ENCODE results near the gene GRK3.
"Not testable (repeated sequence)": the region's sequence is repeated elsewhere in the genome, so short reads cannot be mapped to it uniquely, and the experiment has no call there.

The GRK3 gene

GRCh38 chr22:25696763-25697162, 132.3 kb downstream of the GRK3 start:
- ATAC-seq (replicated peaks) (no peak), DNase-seq (no peak)
- Mint-ChIP-seq H3K4me3 (no peak overlapping the region), H3K9me3 (no peaks in the 10 kb centered on the region), H3K27ac (no peak overlapping the region), H3K36me3 (ENCODE audit: insufficient read depth) (peaks cover 3% of the 10 kb centered on the region), H3K4me1 (ENCODE audit: low read depth in 2 of 2) (no peaks in the 10 kb centered on the region), H3K27me3 (peaks cover 6 to 7% of the 10 kb centered on the region in 2 donors)

DNA sequence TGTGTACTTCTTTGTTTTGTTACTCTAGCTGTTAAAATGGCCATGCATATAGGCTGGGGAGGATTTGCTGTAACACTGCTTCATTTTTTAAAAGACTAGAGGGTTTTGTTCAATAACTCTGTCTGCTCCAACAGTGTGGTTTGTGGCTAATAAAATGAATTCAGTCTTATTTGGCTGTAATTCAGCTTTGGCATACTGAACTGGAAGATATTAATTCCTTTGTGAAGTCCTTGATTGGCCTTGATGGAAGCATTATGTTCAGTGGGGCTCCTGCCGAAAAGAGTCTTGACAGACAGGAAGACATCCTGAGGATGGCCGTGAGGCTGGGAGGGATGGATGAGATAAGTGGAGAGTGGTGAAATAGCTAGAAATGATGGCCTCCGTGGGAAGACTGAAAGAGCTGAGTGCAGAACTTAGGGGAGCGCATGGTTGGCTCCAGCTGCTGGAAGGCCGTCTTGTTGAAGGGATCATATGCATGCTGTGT, 132.7 kb downstream of the GRK3 start:
- no peak overlapping the region for H3K4me3 Mint-ChIP-seq
- ATAC-seq (replicated peaks) (no peak), DNase-seq (no peak)
- peaks cover 6 to 7% of the 10 kb centered on the region in 2 donors for H3K27me3 Mint-ChIP-seq
- H3K27ac Mint-ChIP-seq, result no peak overlapping the region
- H3K9me3 Mint-ChIP-seq, result no peaks in the 10 kb centered on the region
- H3K36me3 Mint-ChIP-seq (ENCODE audit: insufficient read depth), result peaks cover 3% of the 10 kb centered on the region
- H3K4me1 Mint-ChIP-seq (ENCODE audit: low read depth in 2 of 2), result no peaks in the 10 kb centered on the region

GRCh38 chr22:25697978-25698377, 133.5 kb downstream of the GRK3 start:
- ATAC-seq (replicated peaks) (no peak), DNase-seq (no peak)
- H3K36me3 Mint-ChIP-seq (ENCODE audit: insufficient read depth), result peaks cover 3% of the 10 kb centered on the region
- H3K27me3 Mint-ChIP-seq, result peaks cover 6 to 7% of the 10 kb centered on the region in 2 donors
- no peaks in the 10 kb centered on the region for H3K4me1 Mint-ChIP-seq (ENCODE audit: low read depth in 2 of 2)
- no peak overlapping the region for H3K27ac Mint-ChIP-seq
- no peaks in the 10 kb centered on the region for H3K9me3 Mint-ChIP-seq
- H3K4me3 Mint-ChIP-seq, result no peak overlapping the region

GRCh38 chr22:25698461-25698860, 134.0 kb downstream of the GRK3 start:
- H3K27ac Mint-ChIP-seq, result no peak overlapping the region
- ATAC-seq (replicated peaks) (no peak), DNase-seq (no peak)
- peaks cover 3% of the 10 kb centered on the region for H3K36me3 Mint-ChIP-seq (ENCODE audit: insufficient read depth)
- no peaks in the 10 kb centered on the region for H3K9me3 Mint-ChIP-seq
- H3K4me3 Mint-ChIP-seq, result no peak overlapping the region
- peaks cover 6 to 7% of the 10 kb centered on the region in 2 donors for H3K27me3 Mint-ChIP-seq
- H3K4me1 Mint-ChIP-seq (ENCODE audit: low read depth in 2 of 2), result no peaks in the 10 kb centered on the region

DNA sequence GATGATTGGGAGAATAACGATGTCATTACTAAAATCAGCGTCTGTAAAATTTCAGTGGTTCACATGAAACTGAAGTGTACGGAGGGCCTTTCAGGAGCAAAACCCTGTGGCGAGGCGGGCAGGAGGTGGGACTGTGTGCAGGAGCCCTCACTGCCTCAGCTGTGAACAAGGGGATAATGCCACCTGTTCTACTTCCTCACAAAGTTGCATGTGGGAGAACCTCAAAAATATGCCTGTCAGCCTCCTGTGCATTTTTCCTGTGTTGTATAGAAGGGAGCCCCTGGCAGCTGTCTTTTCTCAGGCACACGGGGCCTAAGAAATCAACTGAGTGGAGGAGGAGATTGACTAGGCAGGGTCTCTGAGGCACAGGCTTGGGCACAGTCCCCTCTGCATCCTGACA, 134.5 kb downstream of the GRK3 start:
- DNase-seq, result no peak
- ATAC-seq (replicated peaks), result no peak
- H3K4me1 Mint-ChIP-seq (ENCODE audit: low read depth in 2 of 2), result no peaks in the 10 kb centered on the region
- H3K36me3 Mint-ChIP-seq (ENCODE audit: insufficient read depth), result peaks cover 2% of the 10 kb centered on the region
- H3K4me3 Mint-ChIP-seq, result no peak overlapping the region
- no peak overlapping the region for H3K27ac Mint-ChIP-seq
- H3K27me3 Mint-ChIP-seq, result peaks cover 6 to 7% of the 10 kb centered on the region in 2 donors
- no peaks in the 10 kb centered on the region for H3K9me3 Mint-ChIP-seq

GRCh38 chr22:25701056-25701780, 136.7 kb downstream of the GRK3 start:
- H3K4me3 Mint-ChIP-seq, result no peak overlapping the region
- H3K27me3 Mint-ChIP-seq, result peaks cover 6 to 7% of the 10 kb centered on the region in 2 donors
- ATAC-seq (replicated peaks), result no peak
- no peak overlapping the region for H3K27ac Mint-ChIP-seq
- H3K9me3 Mint-ChIP-seq, result no peaks in the 10 kb centered on the region
- peaks cover 5% of the 10 kb centered on the region for H3K36me3 Mint-ChIP-seq (ENCODE audit: insufficient read depth)
- no peaks in the 10 kb centered on the region for H3K4me1 Mint-ChIP-seq (ENCODE audit: low read depth in 2 of 2)
- DNase-seq, result no peak

- Mint-ChIP-seq H3K27ac (no peak overlapping the region), H3K9me3 (no peaks in the 10 kb centered on the region), H3K4me3 (no peak overlapping the region), H3K36me3 (ENCODE audit: insufficient read depth) (peaks cover 5% of the 10 kb centered on the region), H3K4me1 (ENCODE audit: low read depth in 2 of 2) (no peaks in the 10 kb centered on the region), H3K27me3 (peaks cover 6 to 7% of the 10 kb centered on the region in 2 donors)
- DNase-seq, result no peak
- ATAC-seq (replicated peaks), result no peak
These were observed 137.6 kb downstream of the GRK3 start for GRCh38 chr22:25702040-25702439.

DNA sequence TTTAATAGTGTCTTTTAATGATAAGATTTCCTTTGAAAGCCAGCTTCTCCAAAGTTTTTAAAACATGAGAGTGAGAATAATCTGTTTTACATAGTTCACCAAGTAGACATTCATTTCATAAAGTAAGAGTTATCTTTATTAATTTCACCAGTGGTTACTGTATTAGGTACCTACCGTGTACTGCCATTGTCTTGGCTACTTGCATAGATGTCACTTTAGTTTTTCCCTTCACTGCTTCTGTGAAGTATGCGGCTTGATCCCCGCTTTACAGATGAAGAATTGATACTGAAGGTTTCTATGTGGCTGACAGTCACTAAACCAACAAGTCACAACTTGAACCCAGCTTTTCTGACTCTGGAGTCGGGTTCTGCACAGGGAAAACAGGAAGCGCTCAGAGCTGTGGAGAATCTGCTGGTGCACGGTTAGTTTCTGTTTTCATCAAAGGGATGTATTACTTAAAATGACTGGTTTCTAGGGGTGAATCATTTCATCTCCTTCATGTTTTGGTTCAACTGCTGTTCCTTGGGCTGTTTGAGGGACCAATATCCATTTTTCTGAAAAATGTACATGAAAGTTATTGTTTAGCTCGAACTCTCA, 138.2 kb downstream of the GRK3 start:
- H3K36me3 Mint-ChIP-seq (ENCODE audit: insufficient read depth), result peaks cover 5% of the 10 kb centered on the region
- no peak for ATAC-seq (replicated peaks)
- no peaks in the 10 kb centered on the region for H3K4me1 Mint-ChIP-seq (ENCODE audit: low read depth in 2 of 2)
- H3K27me3 Mint-ChIP-seq, result peaks cover 6 to 7% of the 10 kb centered on the region in 2 donors
- H3K4me3 Mint-ChIP-seq, result no peak overlapping the region
- no peak overlapping the region for H3K27ac Mint-ChIP-seq
- no peaks in the 10 kb centered on the region for H3K9me3 Mint-ChIP-seq
- no peak for DNase-seq

DNA sequence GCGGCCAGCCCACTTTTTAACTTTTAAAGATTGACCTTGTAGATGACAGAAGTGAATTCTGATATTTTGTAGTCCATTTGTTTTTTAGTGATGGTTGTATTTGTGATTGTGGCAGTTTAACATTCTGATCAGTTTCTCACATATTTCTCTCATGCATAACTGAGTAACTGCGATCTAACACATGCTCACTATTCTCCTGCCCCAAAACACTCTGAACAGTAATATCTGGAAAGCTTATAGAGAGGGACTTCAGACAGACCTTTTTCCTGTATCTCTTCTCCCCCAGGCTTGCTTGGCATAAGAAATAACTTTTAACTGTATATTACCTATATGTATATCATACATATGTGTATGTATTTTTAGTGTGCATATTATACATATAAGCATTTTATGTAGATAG, 140.2 kb downstream of the GRK3 start:
- H3K36me3 Mint-ChIP-seq (ENCODE audit: insufficient read depth), result peaks cover 8% of the 10 kb centered on the region

DNA sequence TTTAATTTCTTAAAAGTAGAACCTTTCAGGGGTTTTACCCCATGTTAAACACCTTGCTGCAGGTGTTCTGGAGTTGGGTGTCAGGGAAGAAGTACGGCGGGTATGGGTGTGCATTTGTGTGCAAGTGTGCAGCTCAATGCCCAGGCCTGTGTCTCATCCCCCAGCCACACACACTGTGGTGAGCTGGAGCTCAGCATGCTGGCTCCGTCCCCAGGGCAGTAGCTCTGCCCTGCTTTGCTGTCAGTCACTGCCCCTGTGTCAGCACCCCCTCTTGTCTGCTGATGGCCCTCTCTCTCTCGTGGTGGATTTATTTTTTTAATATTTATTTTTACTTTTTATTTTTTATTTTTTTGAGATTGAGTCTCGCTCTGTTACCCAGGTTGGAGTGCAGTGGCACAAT, 141.7 kb downstream of the GRK3 start:
- ATAC-seq (replicated peaks) (no peak), DNase-seq (no peak)
- no peak overlapping the region for H3K4me3 Mint-ChIP-seq
- peaks cover 10% of the 10 kb centered on the region for H3K36me3 Mint-ChIP-seq (ENCODE audit: insufficient read depth)
- peaks cover 0 to 2% of the 10 kb centered on the region in 2 donors for H3K4me1 Mint-ChIP-seq (ENCODE audit: low read depth in 2 of 2)
- H3K27ac Mint-ChIP-seq, result no peak overlapping the region
- H3K9me3 Mint-ChIP-seq, result no peaks in the 10 kb centered on the region
- H3K27me3 Mint-ChIP-seq, result no peaks in the 10 kb centered on the region

More for the DNA sequence above, 140.2 kb downstream of the GRK3 start:
- DNase-seq (no peak), ATAC-seq (replicated peaks) (no peak)
- H3K4me3 Mint-ChIP-seq, result no peak overlapping the region
- H3K9me3 Mint-ChIP-seq, result no peaks in the 10 kb centered on the region
- H3K27me3 Mint-ChIP-seq, result peaks cover 0 to 7% of the 10 kb centered on the region in 2 donors
- H3K27ac Mint-ChIP-seq, result no peak overlapping the region
- H3K4me1 Mint-ChIP-seq (ENCODE audit: low read depth in 2 of 2), result no peaks in the 10 kb centered on the region

- peaks cover 17% of the 10 kb centered on the region for H3K36me3 Mint-ChIP-seq (ENCODE audit: insufficient read depth)
- not testable (repeated sequence) for H3K27ac Mint-ChIP-seq; ATAC-seq (replicated peaks); H3K27me3 Mint-ChIP-seq; H3K4me3 Mint-ChIP-seq; H3K9me3 Mint-ChIP-seq; H3K4me1 Mint-ChIP-seq (ENCODE audit: low read depth in 2 of 2); DNase-seq
These were observed 144.0 kb downstream of the GRK3 start for GRCh38 chr22:25708430-25708829.

GRCh38 chr22:25709758-25710157, 145.3 kb downstream of the GRK3 start:
- no peak overlapping the region for H3K4me3 Mint-ChIP-seq
- DNase-seq (no peak), ATAC-seq (replicated peaks) (no peak)
- H3K4me1 Mint-ChIP-seq (ENCODE audit: low read depth in 2 of 2), result peaks cover 0 to 2% of the 10 kb centered on the region in 2 donors
- no peaks in the 10 kb centered on the region for H3K27me3 Mint-ChIP-seq
- H3K36me3 Mint-ChIP-seq (ENCODE audit: insufficient read depth), result peaks cover 12% of the 10 kb centered on the region
- no peaks in the 10 kb centered on the region for H3K9me3 Mint-ChIP-seq
- H3K27ac Mint-ChIP-seq, result no peak overlapping the region

DNA sequence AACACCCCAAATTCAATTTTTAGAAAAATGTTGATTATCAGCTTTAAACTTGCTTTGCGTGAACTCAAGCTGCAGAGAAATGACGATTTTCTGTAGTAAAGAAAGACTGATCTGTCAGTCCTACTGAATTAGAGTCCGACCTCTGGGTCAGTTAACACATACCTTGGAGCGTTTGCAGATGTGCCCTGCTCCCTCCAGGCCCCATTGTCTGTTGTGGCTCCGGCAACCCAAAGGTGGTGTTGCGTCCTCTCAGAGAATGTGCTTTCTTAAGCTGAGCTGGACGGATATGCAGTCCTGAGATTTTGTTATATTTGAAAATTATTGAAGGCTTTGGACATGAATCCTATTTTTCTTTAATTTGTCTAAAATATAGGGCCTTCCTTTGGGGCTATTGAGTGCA, 146.0 kb downstream of the GRK3 start:
- Mint-ChIP-seq H3K9me3 (no peaks in the 10 kb centered on the region), H3K36me3 (ENCODE audit: insufficient read depth) (peaks cover 12% of the 10 kb centered on the region), H3K4me1 (ENCODE audit: low read depth in 2 of 2) (peaks cover 0 to 2% of the 10 kb centered on the region in 2 donors), H3K4me3 (no peak overlapping the region), H3K27ac (no peak overlapping the region), H3K27me3 (no peaks in the 10 kb centered on the region)
- DNase-seq (no peak), ATAC-seq (replicated peaks) (no peak)

DNA sequence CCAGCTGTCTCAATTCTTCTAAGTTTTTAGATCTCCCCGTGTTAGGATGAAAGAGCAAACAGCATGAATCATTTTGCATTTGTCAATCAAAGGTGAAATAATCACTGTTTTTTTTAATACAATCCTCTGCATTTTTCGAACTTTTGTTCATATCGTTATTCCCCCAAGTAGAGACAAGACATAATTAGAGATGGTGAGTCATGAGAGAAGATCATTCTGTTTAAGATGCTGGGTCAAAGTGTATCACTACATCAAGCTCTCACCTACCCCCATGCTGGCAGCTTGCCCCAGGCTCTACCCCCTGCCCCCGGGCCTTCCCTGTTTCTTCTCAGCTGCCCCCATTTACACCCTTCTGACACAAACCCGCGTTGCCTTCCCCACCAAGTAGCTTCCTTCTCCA, 147.0 kb downstream of the GRK3 start:
- no peak for ATAC-seq (replicated peaks)
- no peak for DNase-seq
- Mint-ChIP-seq H3K36me3 (ENCODE audit: insufficient read depth) (peaks cover 12% of the 10 kb centered on the region), H3K4me3 (no peak overlapping the region), H3K4me1 (ENCODE audit: low read depth in 2 of 2) (peaks cover 0 to 2% of the 10 kb centered on the region in 2 donors), H3K27ac (peak overlapping the region in 1 of 2 donors; percentile 51), H3K27me3 (no peaks in the 10 kb centered on the region), H3K9me3 (no peaks in the 10 kb centered on the region)

Measured in effector memory CD8-positive, alpha-beta T cell (primary cell).